ENCODE data around the gene MORN5. TPM values are rescaled to one million over a fixed set of nuclear protein-coding genes. Genes with fewer than 3 reads are reported as not detected.

Gene MORN5
- total RNA-seq, 6 experiments from 2014 or later = not detected

- intact Hi-C loops (cut with DNase I) = no loop called here
- Histone ChIP-seq H3K9me3 (no peaks in the 10 kb centered on the region), H3K36me3 (peaks cover 0 to 4% (median 1%) of the 10 kb centered on the region in 4 donors), H3K27ac (no peak overlapping the region), H3K27me3 (no peaks in the 10 kb centered on the region), H3K4me1 (no peaks in the 10 kb centered on the region), H3K4me3 (no peak overlapping the region)
- TF ChIP-seq POLR2A (IDR thresholded peaks at IDR 0.05) = no peak
- TF ChIP-seq, protein P1, sequence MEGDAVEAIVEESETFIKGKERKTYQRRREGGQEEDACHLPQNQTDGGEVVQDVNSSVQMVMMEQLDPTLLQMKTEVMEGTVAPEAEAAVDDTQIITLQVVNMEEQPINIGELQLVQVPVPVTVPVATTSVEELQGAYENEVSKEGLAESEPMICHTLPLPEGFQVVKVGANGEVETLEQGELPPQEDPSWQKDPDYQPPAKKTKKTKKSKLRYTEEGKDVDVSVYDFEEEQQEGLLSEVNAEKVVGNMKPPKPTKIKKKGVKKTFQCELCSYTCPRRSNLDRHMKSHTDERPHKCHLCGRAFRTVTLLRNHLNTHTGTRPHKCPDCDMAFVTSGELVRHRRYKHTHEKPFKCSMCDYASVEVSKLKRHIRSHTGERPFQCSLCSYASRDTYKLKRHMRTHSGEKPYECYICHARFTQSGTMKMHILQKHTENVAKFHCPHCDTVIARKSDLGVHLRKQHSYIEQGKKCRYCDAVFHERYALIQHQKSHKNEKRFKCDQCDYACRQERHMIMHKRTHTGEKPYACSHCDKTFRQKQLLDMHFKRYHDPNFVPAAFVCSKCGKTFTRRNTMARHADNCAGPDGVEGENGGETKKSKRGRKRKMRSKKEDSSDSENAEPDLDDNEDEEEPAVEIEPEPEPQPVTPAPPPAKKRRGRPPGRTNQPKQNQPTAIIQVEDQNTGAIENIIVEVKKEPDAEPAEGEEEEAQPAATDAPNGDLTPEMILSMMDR (IDR thresholded peaks at IDR 0.05) = no peak
- DNase-seq (no peak), ATAC-seq (no peak)
- WGBS (ENCODE audit: insufficient coverage, low coverage, low lambda C conversion rate, missing lambda C conversion rate) = 67% methylated on average over 9 of the region's 10 CpGs
These were observed 21.0 kb upstream of the MORN5 start for GRCh38 chr9:122138560-122139268.

DNA sequence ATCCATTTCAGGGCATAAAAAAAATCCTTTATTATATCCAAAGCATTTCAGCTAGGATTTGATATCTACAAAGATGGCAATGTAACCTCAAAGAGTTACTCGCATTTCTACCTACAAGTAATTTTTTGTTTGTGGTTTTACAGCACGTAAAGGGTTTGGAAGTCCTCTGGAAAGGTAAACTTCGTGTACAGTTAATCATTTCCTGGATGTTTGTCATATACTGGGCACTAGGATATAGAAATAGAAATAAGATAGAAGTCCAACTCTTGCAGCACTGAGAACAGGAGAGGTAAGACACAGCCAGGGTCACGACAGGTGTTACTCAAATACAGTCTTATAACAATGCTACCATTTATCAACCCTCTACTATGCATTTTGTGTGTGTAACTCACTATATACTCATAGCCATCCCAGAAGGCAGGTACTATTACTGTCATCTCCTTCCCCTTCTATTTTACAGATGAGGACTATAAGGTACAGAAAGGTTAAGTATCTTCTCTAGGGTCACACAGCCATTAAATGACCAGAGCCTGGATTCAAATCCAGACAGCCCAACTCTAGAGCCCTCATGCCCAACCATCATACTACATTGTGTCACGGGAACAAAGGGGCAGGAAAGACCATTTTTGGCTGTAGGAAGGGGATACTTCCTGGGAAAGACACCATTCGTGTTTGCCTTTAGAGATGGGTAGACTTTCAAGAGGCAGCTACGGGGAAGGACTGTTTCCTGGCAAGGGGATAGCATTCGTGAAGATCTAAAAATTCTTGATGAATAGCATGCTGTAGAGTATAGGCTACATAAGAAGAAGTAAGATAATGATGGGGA, 19.1 kb upstream of the MORN5 start:
- 66% methylated on average over 8 of the region's 8 CpGs for WGBS (ENCODE audit: insufficient coverage, low coverage, low lambda C conversion rate, missing lambda C conversion rate)
- H3K4me3 ChIP-seq = no peak overlapping the region
- H3K9me3 ChIP-seq = no peaks in the 10 kb centered on the region
- ATAC-seq = no peak
- H3K36me3 ChIP-seq = peaks cover 0 to 21% (median 7%) of the 10 kb centered on the region in 4 donors
- no peaks in the 10 kb centered on the region for H3K27me3 ChIP-seq
- intact Hi-C loops (cut with DNase I) = no loop called here
- no peak overlapping the region for H3K27ac ChIP-seq
- DNase-seq = no peak
- no peak for TF ChIP-seq POLR2A (IDR thresholded peaks at IDR 0.05)
- TF ChIP-seq, protein P1 (IDR thresholded peaks at IDR 0.05) = no peak
- no peaks in the 10 kb centered on the region for H3K4me1 ChIP-seq

- Histone ChIP-seq H3K4me1 (no peaks in the 10 kb centered on the region), H3K9me3 (no peaks in the 10 kb centered on the region), H3K36me3 (peaks cover 0 to 32% (median 7%) of the 10 kb centered on the region in 4 donors), H3K27me3 (no peaks in the 10 kb centered on the region), H3K4me3 (no peak overlapping the region), H3K27ac (no peak overlapping the region)
- no peak for DNase-seq
- TF ChIP-seq, protein P1 (IDR thresholded peaks at IDR 0.05) = no peak
- no peak for TF ChIP-seq POLR2A (IDR thresholded peaks at IDR 0.05)
- no peak for ATAC-seq
- WGBS (ENCODE audit: insufficient coverage, low coverage, low lambda C conversion rate, missing lambda C conversion rate) = 75% methylated on average over 5 of the region's 5 CpGs
- intact Hi-C loops (cut with DNase I) = no loop called here
These were observed 18.0 kb upstream of the MORN5 start for GRCh38 chr9:122141671-122142070.

GRCh38 chr9:122143296-122143695, 16.4 kb upstream of the MORN5 start:
- no peak for DNase-seq
- Histone ChIP-seq H3K27ac (no peak overlapping the region), H3K36me3 (peaks cover 0 to 47% (median 12%) of the 10 kb centered on the region in 4 donors), H3K4me1 (no peaks in the 10 kb centered on the region), H3K4me3 (no peak overlapping the region), H3K27me3 (no peaks in the 10 kb centered on the region), H3K9me3 (no peaks in the 10 kb centered on the region)
- intact Hi-C loops (cut with DNase I) = no loop called here
- no peak for TF ChIP-seq POLR2A (IDR thresholded peaks at IDR 0.05)
- TF ChIP-seq, protein P1 (IDR thresholded peaks at IDR 0.05) = no peak
- 86% methylated on average over 1 of the region's 1 CpG for WGBS (ENCODE audit: insufficient coverage, low coverage, low lambda C conversion rate, missing lambda C conversion rate)
- ATAC-seq = no peak
